ENCODE data around the gene CACNA1B.
"Not testable (repeated sequence)": the region's sequence is repeated elsewhere in the genome, so short reads cannot be mapped to it uniquely, and the experiment has no call there.

DNA sequence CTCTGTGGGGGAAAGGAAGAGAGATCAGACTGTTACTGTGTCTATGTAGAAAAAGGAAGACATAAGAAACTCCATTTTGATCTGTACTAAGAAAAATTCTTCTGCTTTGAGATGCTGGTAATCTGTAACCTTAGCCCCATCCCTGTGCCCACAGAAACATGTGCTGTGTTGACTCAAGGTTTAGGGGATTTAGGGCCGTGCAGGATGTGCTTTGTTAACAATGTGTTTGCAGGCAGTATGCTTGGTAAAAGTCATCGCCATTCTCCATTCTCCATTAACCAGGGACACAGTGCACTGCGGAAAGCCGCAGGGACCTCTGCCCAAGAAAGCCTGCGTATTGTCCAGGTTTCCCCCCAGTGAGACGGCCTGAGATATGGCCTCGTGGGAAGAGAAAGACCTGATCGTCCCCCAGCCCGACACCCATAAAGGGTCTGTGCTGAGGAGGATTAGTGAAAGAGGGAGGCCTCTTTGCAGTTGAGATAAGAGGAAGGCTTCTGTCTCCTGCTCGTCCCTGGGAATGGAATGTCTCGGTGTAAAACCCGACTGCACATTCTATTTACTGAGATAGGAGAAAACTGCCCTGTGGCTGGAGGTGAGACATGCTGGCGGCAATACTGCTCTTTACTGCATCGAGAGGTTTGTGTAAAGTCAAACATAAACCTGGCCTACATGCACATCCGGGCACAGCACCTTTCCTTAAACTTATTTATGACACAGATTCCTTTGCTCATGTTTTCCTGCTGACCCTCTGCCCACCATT, 255.5 kb downstream of the CACNA1B start:
- not testable (repeated sequence) for TF ChIP-seq YY1 (IDR thresholded peaks at IDR 0.05; ENCODE audit: insufficient read depth, insufficient read length); ZNF274 (IDR thresholded peaks at IDR 0.05; ENCODE audit: low read depth, low read length); SUZ12 (IDR thresholded peaks at IDR 0.05; ENCODE audit: extremely low read depth, insufficient read depth, insufficient read length)
